GM19467 (cell line): Measurements from ENCODE around the gene TJP3.
"Not testable (repeated sequence)": the region's sequence is repeated elsewhere in the genome, so short reads cannot be mapped to it uniquely, and the experiment has no call there.

Experiments
- ATAC-seq: cut with Tn5 transposase; IDR thresholded peaks from one replicate; pipeline ENCODE4 v1.9.1; 2021; ENCODE audit warnings: mild to moderate bottlenecking, moderate library complexity; ENCODE audit not compliant: unreplicated experiment

TJP3 gene

GRCh38 chr19:3765757-3766156 lies 57.6 kb downstream of the TJP3 start:
- not testable (repeated sequence) for ATAC-seq

DNA sequence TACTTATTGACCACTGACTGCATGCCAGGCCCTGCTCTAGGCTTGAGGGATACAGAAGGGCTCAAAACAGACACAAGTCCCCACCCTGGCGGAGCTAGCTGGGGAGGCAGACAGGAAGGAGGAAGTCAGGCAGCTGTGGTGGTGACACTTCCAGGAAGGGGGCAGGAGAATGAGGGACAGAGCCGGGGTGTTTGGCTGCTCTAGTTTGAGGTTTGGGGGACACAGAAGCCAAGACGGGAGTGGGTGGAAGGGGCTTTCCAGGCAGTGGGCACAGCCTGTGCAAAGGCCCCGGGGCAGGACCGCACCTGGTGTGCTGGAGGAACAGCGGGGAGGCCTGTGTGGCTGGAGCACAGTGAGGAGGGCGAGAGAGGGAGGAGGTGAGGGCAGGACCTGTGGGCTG lies 58.3 kb downstream of the TJP3 start:
- ATAC-seq = no peak

GRCh38 chr19:3767050-3767449 lies 58.9 kb downstream of the TJP3 start:
- no peak for ATAC-seq

GRCh38 chr19:3768015-3768747 lies 60.0 kb downstream of the TJP3 start:
- no peak for ATAC-seq

DNA sequence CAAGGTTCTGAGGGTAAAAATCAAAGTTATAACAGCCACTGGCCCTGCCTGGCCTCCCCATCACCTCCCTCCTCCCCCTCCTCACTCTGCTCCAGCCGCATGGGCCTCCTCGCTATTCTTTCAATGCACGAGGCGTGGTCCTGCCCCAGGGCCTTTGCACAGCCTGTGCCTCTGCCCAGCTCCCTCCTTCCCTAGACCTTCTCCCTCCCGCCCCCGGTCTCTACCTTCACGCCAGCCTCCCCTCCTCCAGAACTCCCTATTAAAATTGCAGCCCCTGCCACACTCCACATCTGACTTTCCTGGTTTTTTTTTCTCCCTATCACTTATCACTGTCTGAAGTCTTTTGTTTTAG lies 60.5 kb downstream of the TJP3 start:
- ATAC-seq = no peak

- no peak for ATAC-seq
Measured at GRCh38 chr19:3769494-3769893, 61.3 kb downstream of the TJP3 start.

DNA sequence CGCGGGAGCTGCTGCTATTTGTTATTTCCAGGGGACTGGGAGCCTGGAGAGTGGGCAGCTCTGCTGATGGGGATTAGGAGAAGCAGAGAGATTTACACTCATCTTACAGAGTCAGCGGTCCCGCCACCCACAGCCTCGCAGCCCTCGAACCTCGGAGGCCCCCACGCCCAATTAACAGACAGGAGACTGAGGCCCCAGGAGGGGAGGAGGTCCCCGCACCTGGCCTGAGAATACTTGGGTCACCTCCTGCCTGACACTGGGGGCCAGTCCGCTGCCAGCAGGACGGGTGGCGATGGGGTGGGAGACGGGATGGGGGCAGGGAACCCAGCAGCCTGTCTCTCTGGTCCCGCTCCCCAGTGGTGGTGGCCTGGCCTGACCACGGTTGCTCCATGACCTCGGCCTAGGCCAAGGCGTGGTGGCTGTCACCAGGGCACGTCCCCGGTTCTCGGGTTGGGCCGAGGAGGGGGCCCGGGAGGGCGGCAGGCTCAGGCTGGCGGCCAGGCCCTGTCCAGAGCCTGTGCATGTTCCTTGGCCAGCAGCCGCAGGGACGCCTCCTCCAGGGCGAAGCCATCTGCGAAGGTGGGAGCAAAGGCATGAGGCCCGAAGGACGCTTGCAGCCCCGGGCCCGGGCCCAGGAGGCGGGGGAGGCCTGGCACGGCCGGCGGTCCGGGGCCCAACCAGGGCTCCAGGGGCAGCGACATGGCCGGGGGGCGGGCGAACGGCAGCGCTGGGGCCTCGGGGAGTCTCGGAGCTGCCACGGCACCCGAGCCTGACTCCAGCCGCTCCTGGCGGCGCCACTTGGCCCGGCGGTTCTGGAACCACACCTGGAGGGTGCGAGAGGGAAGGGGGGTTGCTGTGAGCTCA lies 62.2 kb downstream of the TJP3 start:
- ATAC-seq = no peak

DNA sequence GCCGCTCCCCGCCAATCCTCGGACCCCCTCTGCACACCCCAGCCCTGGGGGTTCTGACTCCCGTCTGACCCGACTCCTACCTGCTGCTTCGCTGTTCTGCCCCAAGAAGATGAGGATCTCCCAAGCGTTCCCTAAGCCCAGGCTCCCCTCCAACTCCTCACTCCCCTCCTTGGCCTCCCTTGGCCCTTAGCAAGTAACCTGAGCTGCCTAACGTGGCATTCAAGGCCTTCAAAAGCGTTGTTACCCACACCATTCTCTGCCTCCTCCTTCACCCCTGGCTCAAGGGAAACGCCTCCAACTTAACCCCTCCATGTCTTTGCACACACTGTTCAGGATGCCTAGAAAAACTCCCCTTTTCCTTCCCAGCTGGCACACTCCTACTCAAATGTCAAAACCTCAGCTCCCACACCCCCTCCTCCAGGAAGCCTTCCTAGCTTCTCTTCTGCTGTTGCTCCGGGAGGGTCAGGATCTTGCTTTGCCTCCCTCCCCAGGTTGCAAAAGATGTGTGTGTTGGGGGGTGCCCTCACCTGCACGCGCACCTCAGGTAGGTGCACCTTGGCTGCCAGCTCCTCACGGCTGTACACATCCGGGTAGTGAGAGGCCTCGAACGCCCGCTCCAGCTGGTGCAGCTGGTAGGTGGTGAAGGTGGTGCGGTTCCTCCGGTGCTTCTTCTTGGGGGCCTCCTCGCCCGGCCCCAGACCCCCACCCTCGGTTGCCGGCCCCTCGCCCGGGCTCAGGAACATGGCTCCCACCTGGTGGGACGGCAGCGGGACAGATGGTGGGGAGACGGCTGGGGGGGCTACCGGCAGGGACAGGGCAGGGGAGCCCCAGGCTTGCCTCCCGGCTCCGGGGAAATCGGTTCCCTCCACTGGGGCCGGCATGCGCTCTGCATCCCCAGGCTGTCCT lies 63.1 kb downstream of the TJP3 start:
- no peak for ATAC-seq

GRCh38 chr19:3771906-3772455 lies 63.8 kb downstream of the TJP3 start, which contains the start of gene RAX2:
TSS of gene RAX2 (minus strand) at chr19:3772228. CDS start at chr19:3771742, 486 bp downstream.
- ATAC-seq = no peak

GRCh38 chr19:3773814-3774515 lies 65.8 kb downstream of the TJP3 start:
- no peak for ATAC-seq

GRCh38 chr19:3774621-3775373 lies 66.6 kb downstream of the TJP3 start:
- ATAC-seq = no peak

DNA sequence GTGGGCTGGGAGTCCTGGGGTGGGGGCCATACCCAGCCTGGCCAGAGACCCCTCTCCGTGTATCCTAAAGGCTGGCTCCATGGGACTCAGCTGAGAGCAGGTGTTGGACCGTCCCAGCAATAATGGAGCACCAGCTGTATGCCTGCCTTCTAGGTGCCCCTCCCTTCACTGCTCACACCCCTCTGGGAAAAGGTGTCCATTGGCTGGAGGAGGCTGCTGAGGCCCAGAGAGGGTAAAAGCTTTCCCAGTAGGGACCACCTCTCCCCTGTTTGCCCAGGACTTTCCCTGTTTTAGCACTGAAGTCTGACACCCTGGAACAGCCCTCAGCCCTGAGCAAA lies 67.2 kb downstream of the TJP3 start:
- ATAC-seq = no peak

- no peak for ATAC-seq
Measured at GRCh38 chr19:3775831-3776230, 67.6 kb downstream of the TJP3 start.

GRCh38 chr19:3776479-3777040 lies 68.4 kb downstream of the TJP3 start:
- ATAC-seq = no peak

DNA sequence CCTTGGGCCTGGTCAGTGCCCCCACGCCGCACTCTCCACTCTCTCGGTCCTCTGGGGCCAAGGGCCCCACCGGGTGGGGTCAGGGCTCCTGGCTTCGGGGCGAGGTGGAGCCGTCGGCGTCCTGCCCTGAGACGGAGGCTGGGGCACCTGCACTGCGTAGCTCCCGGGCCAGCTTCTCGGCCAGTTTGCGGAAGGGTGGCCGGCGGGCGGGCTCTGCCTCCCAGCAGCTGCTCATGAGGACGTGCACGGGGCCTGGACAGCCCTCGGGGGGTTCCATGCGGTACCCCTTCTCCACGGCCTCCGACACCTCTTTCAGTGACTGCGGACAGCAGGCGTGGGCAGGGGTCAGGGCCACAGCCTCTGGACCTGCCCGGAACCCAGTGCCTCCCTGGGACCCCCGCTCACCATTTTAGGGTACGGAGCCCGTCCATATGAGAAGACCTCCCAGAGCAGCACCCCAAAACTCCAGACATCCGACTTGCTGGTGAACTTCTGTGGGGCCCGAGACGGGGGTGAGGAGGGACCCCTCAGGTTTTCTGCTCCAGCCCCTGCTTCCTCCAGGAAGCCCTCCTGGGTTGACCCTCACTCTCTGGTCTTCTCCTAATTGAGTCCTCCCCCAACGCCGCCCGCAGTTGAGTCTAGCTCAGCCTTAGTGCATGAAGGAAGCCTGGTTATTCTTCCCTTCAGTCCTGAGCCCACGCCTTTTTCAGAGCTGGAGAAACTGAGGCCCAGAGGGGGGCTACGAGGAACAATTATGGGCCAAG lies 70.1 kb downstream of the TJP3 start:
- no peak for ATAC-seq

GRCh38 chr19:3778899-3779723 lies 70.9 kb downstream of the TJP3 start:
- no peak for ATAC-seq

DNA sequence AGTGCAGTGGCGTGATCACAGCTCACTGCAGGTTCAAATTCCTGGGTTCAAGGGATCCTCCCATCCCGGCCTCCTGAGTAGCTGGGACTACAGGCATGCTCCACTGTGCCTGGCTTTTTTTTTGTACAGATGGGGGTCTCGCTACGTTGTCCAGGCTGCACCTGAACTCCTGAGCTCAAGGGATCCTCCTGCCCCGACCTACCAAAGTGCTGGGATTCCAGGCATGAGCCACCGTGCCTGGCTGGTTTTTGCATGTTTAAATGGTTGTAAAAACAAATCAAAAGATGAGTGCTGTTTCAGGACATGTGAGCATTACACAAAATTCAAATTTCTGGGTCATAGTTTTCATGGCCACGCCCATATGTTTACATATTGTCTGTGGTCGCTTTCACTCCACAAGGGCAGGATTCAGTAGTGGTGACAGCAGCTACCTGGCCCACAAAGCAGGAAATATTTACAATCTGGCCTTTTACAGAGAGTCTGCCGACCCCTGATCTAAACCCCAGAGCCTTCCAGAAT lies 72.7 kb downstream of the TJP3 start:
- no peak for ATAC-seq

DNA sequence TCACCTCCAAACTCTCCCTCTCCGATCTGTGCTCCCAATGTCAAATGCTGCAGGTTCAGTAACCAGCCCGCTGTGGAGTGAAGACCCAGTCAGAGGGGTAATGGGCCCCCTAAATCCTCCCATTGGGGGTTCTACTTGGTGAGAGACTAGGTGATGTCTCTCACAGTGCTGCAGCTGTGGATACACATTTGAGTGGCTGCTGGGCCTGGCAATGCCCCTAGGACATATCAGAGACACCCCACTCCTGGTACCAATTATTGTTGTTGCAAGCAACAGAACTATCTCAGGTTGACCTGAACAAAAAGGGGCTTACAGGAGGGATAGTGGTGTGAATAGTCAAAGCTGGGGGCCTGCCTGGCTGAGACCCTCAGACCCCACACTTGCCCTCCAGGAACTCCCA lies 73.4 kb downstream of the TJP3 start:
- ATAC-seq = no peak
